DOHH2 (cell line): Measurements from ENCODE around the gene COL4A1.

Experiments used
- H3F3A ChIP-seq: fragments of 200-600 bp; sonication (generic), shearing (Covaris generic); 2 replicates; pipeline ENCODE4 v1.6.0; 2016; ENCODE audit warnings: antibody characterized with exemption, mild to moderate bottlenecking; ENCODE audit not compliant: control insufficient read depth, insufficient read depth
- H3K27ac ChIP-seq: fragments of 200-600 bp; sonication (generic); 2 replicates; pipeline ENCODE4 v1.5.1; 2014; ENCODE audit warnings: low read depth, mild to moderate bottlenecking, low read length, moderate library complexity
- H3K27me3 ChIP-seq: fragments of 200-600 bp; sonication (generic); 2 replicates; pipeline ENCODE4 v1.6.1; 2014; ENCODE audit warnings: mild to moderate bottlenecking, low read length, mixed read lengths; ENCODE audit not compliant: control insufficient read depth
- H3K36me3 ChIP-seq: fragments of 200-600 bp; sonication (generic); 2 replicates; pipeline ENCODE4 v1.6.1; 2014; ENCODE audit warnings: mild to moderate bottlenecking, low read length, moderate library complexity, mixed read lengths; ENCODE audit not compliant: control insufficient read depth
- H3K4me1 ChIP-seq: fragments of 200-600 bp; sonication (generic); 2 replicates; pipeline ENCODE4 v1.6.1; 2014; ENCODE audit warnings: mild to moderate bottlenecking, low read length, mixed read lengths; ENCODE audit not compliant: control insufficient read depth
- H3K4me2 ChIP-seq: fragments of 200-600 bp; sonication (generic); 2 replicates; pipeline ENCODE4 v1.6.0; 2014; ENCODE audit warnings: mild to moderate bottlenecking, low read length, moderate library complexity
- H3K4me3 ChIP-seq: fragments of 200-600 bp; sonication (generic); 2 replicates; pipeline ENCODE4 v1.5.1; 2014; ENCODE audit warnings: mild to moderate bottlenecking, low read length, mixed read lengths
- H3K79me2 ChIP-seq: fragments of 200-600 bp; sonication (generic); 2 replicates; pipeline ENCODE4 v1.6.1; 2014; ENCODE audit warnings: mild to moderate bottlenecking, low read length, mixed read lengths; ENCODE audit not compliant: control insufficient read depth
- H3K9me2 ChIP-seq: fragments of 200-600 bp; sonication (generic); replicated peaks from 2 replicates; pipeline ENCODE4 v1.6.1; 2014; ENCODE audit warnings: mild to moderate bottlenecking, low read length, mixed read lengths; ENCODE audit not compliant: control insufficient read depth
- H3K9me3 ChIP-seq: fragments of 200-600 bp; sonication (generic); 2 replicates; pipeline ENCODE4 v1.6.1; 2014; ENCODE audit warnings: antibody characterized with exemption, low read length, mixed read lengths; ENCODE audit not compliant: control insufficient read depth, insufficient read depth
- H4K20me1 ChIP-seq: fragments of 200-600 bp; sonication (generic); 2 replicates; pipeline ENCODE4 v1.6.0; 2014; ENCODE audit warnings: low read depth, mild to moderate bottlenecking, antibody characterized with exemption, low read length, moderate library complexity; ENCODE audit not compliant: control insufficient read depth, insufficient read depth
- EZH2phosphoT487 ChIP-seq: fragments of 200-600 bp; sonication (generic); IDR thresholded peaks from 2 replicates; pipeline ENCODE4 v1.6.1; 2017; ENCODE audit warnings: borderline replicate concordance, mild to moderate bottlenecking, antibody characterized with exemption, low read length, moderate library complexity, mixed read lengths
- TF ChIP-seq, protein P1 (sequence below): fragments of 200-600 bp; sonication (generic); IDR thresholded peaks from one replicate; pipeline ENCODE4 v1.5.1; 2014; ENCODE audit warnings: antibody characterized with exemption, mild to moderate bottlenecking, low read depth, low read length; ENCODE audit not compliant: poor library complexity, severe bottlenecking

The COL4A1 gene

DNA sequence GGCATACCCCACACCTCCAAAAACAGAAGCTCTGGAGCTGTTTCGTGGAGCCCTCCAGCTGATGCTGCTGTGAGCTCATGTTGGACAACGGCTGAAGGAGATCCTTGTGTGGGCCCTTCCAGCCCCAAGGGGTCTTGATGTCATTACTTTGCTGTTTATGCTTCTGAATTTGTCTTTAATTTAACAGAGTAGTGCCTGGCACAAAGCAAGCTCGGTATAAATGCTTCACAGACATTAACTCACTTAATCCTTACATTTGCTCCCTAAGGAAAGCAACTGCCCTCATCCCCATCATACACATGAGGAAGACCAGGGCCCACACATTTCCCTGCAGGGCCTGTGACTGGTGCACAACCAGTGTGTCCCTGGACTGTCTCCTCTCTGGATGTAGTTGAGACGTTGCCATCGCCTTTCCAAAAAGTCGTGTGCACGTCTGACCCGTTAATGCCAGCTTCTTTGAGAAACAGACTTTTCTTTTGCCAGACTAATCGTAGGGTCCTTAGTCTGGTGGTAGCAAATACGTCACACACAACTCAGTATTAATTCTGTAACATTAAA, 7.6 kb downstream of the COL4A1 start:
- Histone ChIP-seq H4K20me1 (no peaks in the 10 kb centered on the region), H3K4me3 (no peak overlapping the region), H3K79me2 (no peaks in the 10 kb centered on the region), H3K9me3 (no peaks in the 10 kb centered on the region), H3K9me2 (no peaks in the 10 kb centered on the region), H3K36me3 (no peaks in the 10 kb centered on the region), H3K4me1 (no peaks in the 10 kb centered on the region), H3K4me2 (no peak overlapping the region), H3F3A (no peaks in the 10 kb centered on the region), H3K27ac (no peak overlapping the region), H3K27me3 (0 out of 2 replicates have a peak, but pooled peaks cover 2% of the 10 kb centered on the region)
- no peak for TF ChIP-seq EZH2phosphoT487
- TF ChIP-seq, protein P1, sequence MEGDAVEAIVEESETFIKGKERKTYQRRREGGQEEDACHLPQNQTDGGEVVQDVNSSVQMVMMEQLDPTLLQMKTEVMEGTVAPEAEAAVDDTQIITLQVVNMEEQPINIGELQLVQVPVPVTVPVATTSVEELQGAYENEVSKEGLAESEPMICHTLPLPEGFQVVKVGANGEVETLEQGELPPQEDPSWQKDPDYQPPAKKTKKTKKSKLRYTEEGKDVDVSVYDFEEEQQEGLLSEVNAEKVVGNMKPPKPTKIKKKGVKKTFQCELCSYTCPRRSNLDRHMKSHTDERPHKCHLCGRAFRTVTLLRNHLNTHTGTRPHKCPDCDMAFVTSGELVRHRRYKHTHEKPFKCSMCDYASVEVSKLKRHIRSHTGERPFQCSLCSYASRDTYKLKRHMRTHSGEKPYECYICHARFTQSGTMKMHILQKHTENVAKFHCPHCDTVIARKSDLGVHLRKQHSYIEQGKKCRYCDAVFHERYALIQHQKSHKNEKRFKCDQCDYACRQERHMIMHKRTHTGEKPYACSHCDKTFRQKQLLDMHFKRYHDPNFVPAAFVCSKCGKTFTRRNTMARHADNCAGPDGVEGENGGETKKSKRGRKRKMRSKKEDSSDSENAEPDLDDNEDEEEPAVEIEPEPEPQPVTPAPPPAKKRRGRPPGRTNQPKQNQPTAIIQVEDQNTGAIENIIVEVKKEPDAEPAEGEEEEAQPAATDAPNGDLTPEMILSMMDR, result no peak

DNA sequence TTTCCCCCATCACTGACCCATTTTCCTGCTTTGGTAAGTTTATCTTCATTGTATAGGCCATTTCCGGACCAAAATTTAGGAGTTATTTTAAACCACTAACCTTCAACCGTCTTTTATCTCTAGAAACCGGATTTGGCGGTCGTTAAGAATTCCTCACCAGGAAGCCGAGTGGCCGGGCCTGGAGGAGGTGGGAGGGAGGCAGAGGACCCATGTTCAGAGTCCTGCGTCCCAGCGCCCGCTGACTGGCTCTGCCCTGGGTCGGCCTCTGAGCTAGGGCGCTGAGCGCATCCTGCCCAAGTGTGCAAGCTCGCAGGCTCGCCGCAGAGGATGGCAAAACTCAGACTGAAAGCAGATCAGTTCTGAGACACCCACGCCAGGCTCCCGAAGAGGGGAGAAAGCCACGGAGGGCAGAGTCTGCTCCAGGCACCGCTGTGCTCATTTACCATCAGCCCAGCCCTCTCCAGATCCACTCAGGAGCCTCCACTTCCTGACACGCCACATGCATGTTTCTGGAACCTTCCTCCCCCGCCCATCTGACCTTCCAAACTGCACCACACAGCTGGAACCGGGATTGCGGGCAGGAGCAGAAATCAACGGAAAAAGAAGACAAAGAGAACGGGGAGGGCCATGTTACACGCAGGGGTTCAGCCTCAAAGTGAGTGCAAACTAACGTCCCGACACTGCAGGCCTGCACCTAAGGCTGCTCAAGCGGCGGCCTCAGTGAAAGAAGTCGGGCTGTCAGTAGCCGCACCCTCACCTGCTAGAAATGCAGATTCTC, 8.3 kb downstream of the COL4A1 start:
- no peak overlapping the region for H3K4me2 ChIP-seq
- no peaks in the 10 kb centered on the region for H4K20me1 ChIP-seq
- TF ChIP-seq, protein P1, result no peak
- no peak for TF ChIP-seq EZH2phosphoT487
- no peaks in the 10 kb centered on the region for H3F3A ChIP-seq
- H3K27me3 ChIP-seq, result 0 out of 2 replicates have a peak, but pooled peaks cover 2% of the 10 kb centered on the region
- H3K4me1 ChIP-seq, result no peaks in the 10 kb centered on the region
- H3K79me2 ChIP-seq, result no peaks in the 10 kb centered on the region
- no peaks in the 10 kb centered on the region for H3K9me2 ChIP-seq
- H3K9me3 ChIP-seq, result no peaks in the 10 kb centered on the region
- H3K4me3 ChIP-seq, result no peak overlapping the region
- H3K36me3 ChIP-seq, result no peaks in the 10 kb centered on the region
- no peak overlapping the region for H3K27ac ChIP-seq

DNA sequence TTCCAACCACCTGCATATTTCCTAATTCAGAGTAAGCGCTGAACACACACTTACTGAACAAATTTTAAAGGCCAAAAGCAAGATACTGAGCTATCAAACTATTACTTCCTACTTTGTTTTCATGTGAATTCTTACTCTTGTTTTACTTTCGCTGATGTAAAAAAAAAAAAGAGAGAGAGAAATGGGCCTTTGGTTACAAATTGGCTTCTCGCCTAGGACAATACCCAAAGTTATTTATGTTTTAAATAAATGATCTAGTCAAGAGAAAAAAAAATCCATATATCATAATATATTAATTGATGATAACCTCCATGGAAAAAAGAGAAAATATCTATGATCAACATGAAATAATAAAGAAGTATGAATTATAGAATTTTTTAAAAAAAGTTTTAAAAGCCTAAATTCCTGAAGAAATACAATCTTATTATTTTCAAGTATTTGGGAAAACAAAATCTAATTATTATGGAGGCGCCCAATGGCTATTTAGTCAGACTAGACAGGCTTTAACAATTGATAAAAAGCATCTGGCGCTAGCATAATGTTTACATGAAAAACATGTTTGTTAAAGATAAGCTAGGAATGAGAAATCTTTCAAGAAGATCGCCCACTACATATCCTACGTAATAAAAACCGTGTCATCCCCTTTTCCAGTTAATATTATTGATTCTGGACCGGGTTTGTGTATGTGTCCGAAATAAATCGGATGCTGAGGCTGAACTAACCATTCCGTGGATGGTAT, 9.0 kb downstream of the COL4A1 start:
- Histone ChIP-seq H3F3A (no peaks in the 10 kb centered on the region), H3K36me3 (no peaks in the 10 kb centered on the region), H3K4me3 (no peak overlapping the region), H3K79me2 (no peaks in the 10 kb centered on the region), H3K4me1 (no peaks in the 10 kb centered on the region), H4K20me1 (no peaks in the 10 kb centered on the region), H3K27ac (no peak overlapping the region), H3K9me2 (no peaks in the 10 kb centered on the region), H3K4me2 (no peak overlapping the region), H3K27me3 (no peaks in the 10 kb centered on the region), H3K9me3 (no peaks in the 10 kb centered on the region)
- TF ChIP-seq, protein P1, result no peak
- no peak for TF ChIP-seq EZH2phosphoT487
